K562 (cell line): ENCODE data around the gene KCNJ10. TPM values are rescaled to one million over a fixed set of nuclear protein-coding genes. Genes with fewer than 3 reads are reported as not detected.

Experiments
- ATAC-seq: fragments of 200-7000 bp; cut with Tn5 transposase; 3 replicates; pipeline ENCODE4 v1.9.1; 2020; ENCODE audit warnings: moderate library complexity
- BruUV-seq: library from RNA; stranded (reverse); fragments of 400-500 nt; replicated peaks from 2 replicates; lab custom pipeline; 2021; lab: Mats Ljungman, UMichigan
- CTCF ChIA-PET: fragments of 300-600 bp; formaldehyde crosslinking; extraction: SDS; loops from one replicate; lab custom pipeline; 2021; ENCODE audit warnings: low intra/inter-chr PET ratio; lab: Yijun Ruan, JAX
- POLR2A ChIA-PET: fragments of 300-600, 350-650 bp; sonication (Branson Sonifier 250); formaldehyde crosslinking; extraction: SDS; loops from one replicate; lab custom pipeline; 2021; ENCODE audit warnings: antibody characterized with exemption, inconsistent platforms; lab: Yijun Ruan, JAX
- DNase-seq, 4 experiments: peaks; one replicate each; pipeline versions ENCODE4 v3.0.0 to v3.0.0-alpha.2; 2011 to 2018; ENCODE audit warnings: low spot score in 3 of 4, mixed read lengths in 3 of 4; ENCODE audit errors: extremely low read depth in 1 of 4
- FAIRE-seq: peaks from 2 replicates; lab custom pipeline; 2011; peaks lifted over from hg19 to GRCh38; lab: Jason Lieb, UNC
- H2AFZ ChIP-seq: 2 replicates; pipeline ENCODE4 v1.6.0; 2011; ENCODE audit warnings: low read depth, low read length, control low read depth, inconsistent platforms
- H3K27ac ChIP-seq: fragments of 200-600 bp; 3 replicates; pipeline ENCODE4 v1.8.0; 2011; ENCODE audit warnings: low read depth, mild to moderate bottlenecking, control low read depth, inconsistent platforms, low read length, moderate library complexity, mixed read lengths; ENCODE audit errors: extremely low read depth
- H3K27me3 ChIP-seq, 2 experiments: fragments of 300-600 bp in 1 of 2; 2 replicates in 1 of 2; 3 replicates in 1 of 2; pipeline versions ENCODE4 v1.6.0 to v1.8.0; 2011; ENCODE audit warnings: inconsistent platforms in 2 of 2, low read length in 2 of 2, mild to moderate bottlenecking in 1 of 2, mixed read lengths in 1 of 2, moderate library complexity in 1 of 2; ENCODE audit not compliant: control insufficient read depth in 2 of 2, insufficient read depth in 2 of 2
- H3K36me3 ChIP-seq: fragments of 300-600 bp; 3 replicates; pipeline ENCODE4 v1.8.0; 2011; ENCODE audit warnings: mild to moderate bottlenecking, low read length, inconsistent platforms; ENCODE audit not compliant: control insufficient read depth, insufficient read depth
- H3K4me1 ChIP-seq, 2 experiments: fragments of 200-600 bp in 1 of 2; replicated peaks in 1 of 2; 2 replicates in 1 of 2; 3 replicates in 1 of 2; pipeline versions ENCODE4 v1.5.1 to v1.8.0; 2011; ENCODE audit warnings: inconsistent platforms in 2 of 2, low read length in 2 of 2, mild to moderate bottlenecking in 1 of 2, mixed read lengths in 1 of 2, moderate library complexity in 1 of 2; ENCODE audit not compliant: control insufficient read depth in 2 of 2, insufficient read depth in 2 of 2
- H3K4me2 ChIP-seq: 2 replicates; pipeline ENCODE4 v1.6.1; 2011; ENCODE audit warnings: low read length, control low read depth, inconsistent platforms, mixed read lengths; ENCODE audit not compliant: insufficient read depth
- H3K4me3 ChIP-seq: fragments of 200-600 bp; sonication (generic), shearing (Covaris generic); 2 replicates; pipeline ENCODE4 v1.5.1; 2016; ENCODE audit warnings: control low read depth, inconsistent platforms
- H3K79me2 ChIP-seq: fragments of 200-600 bp; 3 replicates; pipeline ENCODE4 v1.8.0; 2011; ENCODE audit warnings: low read length, inconsistent platforms; ENCODE audit not compliant: control insufficient read depth, insufficient read depth
- H3K9ac ChIP-seq, 2 experiments: 2 replicates each; pipeline versions ENCODE4 v1.6.0 to v1.6.1; 2011; ENCODE audit warnings: low read depth in 2 of 2, low read length in 2 of 2, control low read depth in 1 of 2, inconsistent platforms in 1 of 2, mild to moderate bottlenecking in 1 of 2, mixed read lengths in 1 of 2; ENCODE audit not compliant: insufficient read depth in 1 of 2
- H3K9me1 ChIP-seq: one replicate; pipeline ENCODE4 v1.6.0; 2011; ENCODE audit warnings: inconsistent platforms, mild to moderate bottlenecking, low read length, moderate library complexity; ENCODE audit not compliant: control insufficient read depth, insufficient read depth
- H3K9me3 ChIP-seq: replicated peaks from 2 replicates; pipeline ENCODE4 v1.5.1; 2011; ENCODE audit warnings: low read depth, low read length, inconsistent platforms; ENCODE audit not compliant: control insufficient read depth, insufficient read depth
- H4K20me1 ChIP-seq: replicated peaks from 2 replicates; pipeline ENCODE4 v1.6.1; 2011; ENCODE audit warnings: low read length, inconsistent platforms, mixed read lengths; ENCODE audit not compliant: control insufficient read depth, insufficient read depth
- ELF2 ChIP-seq: fragments of 250-450 bp; sonication (Bioruptor Pico); IDR thresholded peaks from 2 replicates; pipeline ENCODE4 v1.5.0; 2021; ENCODE audit warnings: mild to moderate bottlenecking
- IRF2 ChIP-seq: sonication (generic); formaldehyde crosslinking; IDR thresholded peaks from 2 replicates; pipeline ENCODE4 v1.8.1; 2022; ENCODE audit warnings: mild to moderate bottlenecking, missing genetic modification reagents
- JUN ChIP-seq, 2 experiments: sonication (generic) in 1 of 2; formaldehyde crosslinking in 1 of 2; IDR thresholded peaks; 2 replicates each; pipeline versions ENCODE4 v1.6.1 to v1.8.0; 2012 to 2022; ENCODE audit warnings: borderline replicate concordance in 2 of 2, mild to moderate bottlenecking in 2 of 2, improper control_type of control experiment in 1 of 2, low read depth in 1 of 2, low read length in 1 of 2, missing genetic modification reagents in 1 of 2
- KLF16 ChIP-seq: IDR thresholded peaks from 2 replicates; pipeline ENCODE4 v1.6.1; 2016; ENCODE audit warnings: antibody characterized with exemption
- NRF1 ChIP-seq, 2 experiments: fragments of 450-650 bp; IDR thresholded peaks in 1 of 2; conservative IDR thresholded peaks in 1 of 2; 2 replicates each; pipeline ENCODE4 v1.6.1; 2014; ENCODE audit warnings: mild to moderate bottlenecking in 2 of 2
- PKNOX1 ChIP-seq: fragments of 450-650 bp; IDR thresholded peaks from 2 replicates; pipeline ENCODE4 v1.6.1; 2016
- RBFOX2 ChIP-seq: fragments of 200-400 bp; formaldehyde crosslinking; IDR thresholded peaks from 2 replicates; pipeline ENCODE4 v1.6.1; 2017; ENCODE audit warnings: low read depth, mild to moderate bottlenecking, low read length, moderate library complexity
- SP2 ChIP-seq: IDR thresholded peaks from 2 replicates; pipeline ENCODE4 v1.6.1; 2011; ENCODE audit warnings: mild to moderate bottlenecking, low read depth, low read length, moderate library complexity; ENCODE audit not compliant: poor library complexity, severe bottlenecking; ENCODE audit errors: extremely low read depth
- TEAD1 ChIP-seq, 2 experiments: fragments of 450-650 bp in 1 of 2; sonication (generic) in 1 of 2; formaldehyde crosslinking; IDR thresholded peaks; 2 replicates each; pipeline versions ENCODE4 v1.4.0 to v1.8.0; 2020 to 2022; ENCODE audit warnings: mild to moderate bottlenecking in 2 of 2, missing genetic modification reagents in 1 of 2
- TFE3 ChIP-seq: fragments of 450-650 bp; formaldehyde crosslinking; IDR thresholded peaks from 2 replicates; pipeline ENCODE4 v1.4.0; 2020; ENCODE audit warnings: mild to moderate bottlenecking, mixed read lengths
- ZNF311 ChIP-seq: fragments of 250-450 bp; sonication (Bioruptor Pico); IDR thresholded peaks from 2 replicates; pipeline ENCODE4 v1.4.0; 2020; ENCODE audit warnings: mild to moderate bottlenecking, moderate library complexity
- WGBS: fragments of 100-300 bp; shearing (Covaris generic); methylation state at CpG from one replicate; pipeline ENCODE4 v1.1.6; 2016; ENCODE audit warnings: low coverage, mixed read lengths; ENCODE audit not compliant: insufficient coverage; ENCODE audit errors: missing lambda C conversion rate; 5-methylcytosine and 5-hydroxymethylcytosine counted together
- in situ Hi-C: fragments of 300-500 bp; cut with MboI; formaldehyde crosslinking; loops from 4 replicates; pipeline ENCODE4 v1.15.0; 2018; ENCODE audit warnings: inconsistent platforms, mixed read lengths
- intact Hi-C: fragments of 100-400 bp; cut with micrococcal nuclease; formaldehyde crosslinking; loops from 2 replicates; pipeline ENCODE4 v1.14.2; 2022
- polyA plus RNA-seq, 8 experiments: library from polyadenylated mRNA; depleted of rRNA in 4 of 8; stranded (reverse) in 5 of 8; unstranded in 3 of 8; fragments of >200 nt; fragmentation: Nextera tagmentation in 2 of 8; fragmentation: Illumina TruSeq in 1 of 8; extraction: Ambion mirVana in 2 of 8; extraction: Trizol in 1 of 8; gene quantifications; 2 replicates each; pipeline versions ENCODE4 v1.2.1 to v1.2.3, GENCODE V29; 2011 to 2014; ENCODE audit warnings: inconsistent platforms in 1 of 8, missing spikeins in 1 of 8
- total RNA-seq, 7 experiments: library from RNA; depleted of rRNA in 6 of 7; stranded (reverse); fragments of >200 nt in 6 of 7; fragmentation: Illumina TruSeq in 2 of 7; extraction: Trizol in 2 of 7; gene quantifications; 2 replicates each; pipeline versions ENCODE4 v1.2.1 to v1.2.3, GENCODE V29; 2011 to 2021; ENCODE audit warnings: low replicate concordance in 1 of 7
- TF ChIP-seq, protein P1 (sequence below): fragments of 250-450 bp; sonication (Bioruptor Pico); IDR thresholded peaks from 2 replicates; pipeline ENCODE4 v1.5.0; 2020; ENCODE audit warnings: mild to moderate bottlenecking
- TF ChIP-seq, protein P2 (sequence below), 3 experiments: IDR thresholded peaks in 2 of 3; conservative IDR thresholded peaks in 1 of 3; 2 replicates each; pipeline ENCODE4 v1.5.1; 2011 to 2012; ENCODE audit warnings: low read length in 3 of 3, mild to moderate bottlenecking in 3 of 3, control low read depth in 2 of 3, improper control_type of control experiment in 1 of 3, inconsistent platforms in 1 of 3, low read depth in 1 of 3, mixed read lengths in 1 of 3, moderate library complexity in 1 of 3; ENCODE audit not compliant: insufficient read depth in 2 of 3

KCNJ10 gene
- total and polyA plus RNA-seq, 9 of the 15 experiments (the other 6 are each of a cell fraction or from before 2014, with no cell fraction given), result 0.06 to 0.11 TPM; not detected in 7

- Histone ChIP-seq H3K4me1 (peaks cover 12 to 15% of the 10 kb centered on the region in 2 experiments), H3K9ac (no peak overlapping the region), H4K20me1 (no peaks in the 10 kb centered on the region), H2AFZ (no peak overlapping the region), H3K4me2 (no peak overlapping the region)
- 25% methylated on average over 4 of the region's 4 CpGs for WGBS
- TF ChIP-seq TFE3 (CRISPR knock-in tag) (no peak), RBFOX2 (no peak), NRF1 (conservative IDR thresholded peaks at IDR 0.05 in 1 of 2, IDR thresholded peaks at IDR 0.05 in 1 of 2) (no peak), ZNF311 (CRISPR knock-in tag) (no peak), ELF2 (no peak), JUN (IDR thresholded peaks at IDR 0.05; ENCODE audit: borderline replicate concordance, low read depth, low read length) (no peak), JUN (CRISPR knock-in tag; IDR thresholded peaks at IDR 0.05; ENCODE audit: borderline replicate concordance) (no peak), PKNOX1 (no peak), SP2 (no peak), KLF16 (no peak), IRF2 (CRISPR knock-in tag) (no peak), TEAD1 (CRISPR knock-in tag; IDR thresholded peaks at IDR 0.05) (no peak)
- TF ChIP-seq, protein P1, sequence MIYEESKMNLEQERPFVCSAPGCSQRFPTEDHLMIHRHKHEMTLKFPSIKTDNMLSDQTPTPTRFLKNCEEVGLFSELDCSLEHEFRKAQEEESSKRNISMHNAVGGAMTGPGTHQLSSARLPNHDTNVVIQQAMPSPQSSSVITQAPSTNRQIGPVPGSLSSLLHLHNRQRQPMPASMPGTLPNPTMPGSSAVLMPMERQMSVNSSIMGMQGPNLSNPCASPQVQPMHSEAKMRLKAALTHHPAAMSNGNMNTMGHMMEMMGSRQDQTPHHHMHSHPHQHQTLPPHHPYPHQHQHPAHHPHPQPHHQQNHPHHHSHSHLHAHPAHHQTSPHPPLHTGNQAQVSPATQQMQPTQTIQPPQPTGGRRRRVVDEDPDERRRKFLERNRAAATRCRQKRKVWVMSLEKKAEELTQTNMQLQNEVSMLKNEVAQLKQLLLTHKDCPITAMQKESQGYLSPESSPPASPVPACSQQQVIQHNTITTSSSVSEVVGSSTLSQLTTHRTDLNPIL (CRISPR knock-in tag), result no peak
- TF ChIP-seq, protein P2, sequence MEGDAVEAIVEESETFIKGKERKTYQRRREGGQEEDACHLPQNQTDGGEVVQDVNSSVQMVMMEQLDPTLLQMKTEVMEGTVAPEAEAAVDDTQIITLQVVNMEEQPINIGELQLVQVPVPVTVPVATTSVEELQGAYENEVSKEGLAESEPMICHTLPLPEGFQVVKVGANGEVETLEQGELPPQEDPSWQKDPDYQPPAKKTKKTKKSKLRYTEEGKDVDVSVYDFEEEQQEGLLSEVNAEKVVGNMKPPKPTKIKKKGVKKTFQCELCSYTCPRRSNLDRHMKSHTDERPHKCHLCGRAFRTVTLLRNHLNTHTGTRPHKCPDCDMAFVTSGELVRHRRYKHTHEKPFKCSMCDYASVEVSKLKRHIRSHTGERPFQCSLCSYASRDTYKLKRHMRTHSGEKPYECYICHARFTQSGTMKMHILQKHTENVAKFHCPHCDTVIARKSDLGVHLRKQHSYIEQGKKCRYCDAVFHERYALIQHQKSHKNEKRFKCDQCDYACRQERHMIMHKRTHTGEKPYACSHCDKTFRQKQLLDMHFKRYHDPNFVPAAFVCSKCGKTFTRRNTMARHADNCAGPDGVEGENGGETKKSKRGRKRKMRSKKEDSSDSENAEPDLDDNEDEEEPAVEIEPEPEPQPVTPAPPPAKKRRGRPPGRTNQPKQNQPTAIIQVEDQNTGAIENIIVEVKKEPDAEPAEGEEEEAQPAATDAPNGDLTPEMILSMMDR (IDR thresholded peaks at IDR 0.05 in 2 of 3, conservative IDR thresholded peaks at IDR 0.05 in 1 of 3; ENCODE audit: insufficient read depth in 2 of 3, low read depth in 1 of 3, low read length in 3 of 3), result no peak
- TF ChIP-seq, all 486 proteins: peak for 0
- FAIRE-seq (no peak), ATAC-seq (no peak), DNase-seq (no peak)
- ChIA-PET POLR2A (no interaction called here), CTCF (no interaction called here)
- no peaks in the 10 kb centered on the region for H3K9me1 ChIP-seq
- no peaks in the 10 kb centered on the region for H3K9me3 ChIP-seq
- H3K36me3 ChIP-seq, result no peaks in the 10 kb centered on the region
- no peaks in the 10 kb centered on the region for H3K79me2 ChIP-seq
- no peak overlapping the region for H3K27ac ChIP-seq
- in situ Hi-C loops, result no loop called here
- no peak overlapping the region for H3K4me3 ChIP-seq
- H3K27me3 ChIP-seq, result peaks cover 0 to 15% of the 10 kb centered on the region in 2 experiments; a peak in 3 of 5 replicates
- intact Hi-C loops, result loop anchor here (5.0 kb wide), 1 partner anchor 168 kb away; the partner anchor contains the start of gene DUSP23
- BruUV-seq, result no TSS peak
Observed at GRCh38 chr1:159949981-159950381, 120.0 kb downstream of the KCNJ10 start.
